SU-DHL-6 (cell line): ENCODE results near the gene MED27.

ENCODE experiments used
- CTCF ChIP-seq: fragments of 200-600 bp; sonication (generic); IDR thresholded peaks from one replicate; pipeline ENCODE4 v1.5.1; 2017; ENCODE audit warnings: antibody characterized with exemption, mild to moderate bottlenecking, low read length, moderate library complexity; ENCODE audit not compliant: insufficient read depth, poor library complexity, severe bottlenecking
- EZH2phosphoT487 ChIP-seq: fragments of 200-600 bp; sonication (generic), shearing (Covaris generic); conservative IDR thresholded peaks from 2 replicates; pipeline ENCODE4 v1.6.1; 2018; ENCODE audit warnings: mild to moderate bottlenecking, antibody characterized with exemption, low read length, moderate library complexity, mixed read lengths

DNA sequence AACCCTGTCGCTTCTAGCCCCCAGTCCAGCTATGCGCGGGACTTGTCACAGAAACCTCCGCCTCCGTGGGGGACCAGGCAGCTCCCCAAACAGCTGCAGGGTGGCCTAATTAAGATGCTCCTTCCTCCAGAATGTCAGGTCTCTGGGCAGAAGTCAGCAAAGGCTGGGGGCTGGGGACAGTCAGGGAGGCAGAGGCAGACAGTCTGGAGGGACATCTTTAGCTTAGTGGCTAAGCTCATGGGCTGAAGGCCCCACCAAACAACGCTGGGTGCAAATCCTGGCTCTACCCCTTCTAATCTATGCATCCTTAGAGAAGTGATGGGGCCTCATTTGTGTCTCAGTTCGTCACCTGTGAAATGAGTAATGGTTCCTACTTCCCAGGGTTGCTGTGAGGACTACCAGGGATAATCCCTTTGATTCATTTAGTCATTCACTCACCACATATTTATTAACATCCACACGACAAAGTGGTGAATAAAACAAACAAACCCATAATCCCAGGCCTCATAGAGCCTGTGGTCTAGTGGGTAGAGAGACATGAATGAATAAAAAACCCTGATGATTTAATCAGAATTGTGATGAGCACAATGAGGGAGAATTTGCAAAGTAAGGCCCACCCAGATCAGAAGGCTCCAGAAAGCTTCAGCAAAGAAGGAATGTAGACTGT lies 20.2 kb upstream of the MED27 start:
- TF ChIP-seq CTCF, result no peak
- TF ChIP-seq EZH2phosphoT487, result no peak
